Common myeloid progenitor, CD34-positive (primary cell): Measurements from ENCODE around the gene PCDHB15.
"Not testable (repeated sequence)": the region's sequence is repeated elsewhere in the genome, so short reads cannot be mapped to it uniquely, and the experiment has no call there.

ENCODE experiments used
- CTCF ChIA-PET: fragments of 350-600 bp; sonication (Branson Sonifier 250); formaldehyde crosslinking; loops from one replicate; lab custom pipeline; 2021; ENCODE audit warnings: antibody characterized with exemption; lab: Charles Lee
- POLR2A ChIA-PET: fragments of 350-600 bp; sonication (Branson Sonifier 250); formaldehyde crosslinking; loops from one replicate; lab custom pipeline; 2021; ENCODE audit warnings: antibody characterized with exemption; lab: Charles Lee
- DNase-seq, 3 donors: peaks; one replicate each; pipeline versions ENCODE4 v3.0.0 to v3.0.0-alpha.2; 2013
- H3K27ac ChIP-seq, 2 experiments: 1 replicate in 1 of 2; 2 replicates in 1 of 2; pipeline ENCODE4 v1.7.0; 2013; ENCODE audit warnings: inconsistent platforms in 2 of 2, low read length in 2 of 2, mild to moderate bottlenecking in 2 of 2, low read depth in 1 of 2, moderate library complexity in 1 of 2; ENCODE audit not compliant: severe bottlenecking in 2 of 2, insufficient read depth in 1 of 2, poor library complexity in 1 of 2
- H3K27me3 ChIP-seq, 5 experiments: replicated peaks in 2 of 5; 1 replicate in 3 of 5; 2 replicates in 2 of 5; pipeline versions ENCODE4 v1.6.1 to v1.7.0; 2013; ENCODE audit warnings: low read length in 4 of 5, mild to moderate bottlenecking in 2 of 5, moderate library complexity in 2 of 5, inconsistent platforms in 1 of 5; ENCODE audit not compliant: insufficient read depth in 5 of 5, control insufficient read depth in 4 of 5
- H3K36me3 ChIP-seq, 4 experiments: 1 replicate in 2 of 4; 2 replicates in 2 of 4; pipeline versions ENCODE4 v1.6.1 to v1.7.0; 2013; ENCODE audit warnings: low read length in 3 of 4, control low read depth in 1 of 4, mild to moderate bottlenecking in 1 of 4; ENCODE audit not compliant: control insufficient read depth in 4 of 4, insufficient read depth in 4 of 4
- H3K4me1 ChIP-seq, 4 experiments: 1 replicate in 3 of 4; 2 replicates in 1 of 4; pipeline versions ENCODE4 v1.6.1 to v1.7.1; 2013; ENCODE audit warnings: low read length in 3 of 4, mild to moderate bottlenecking in 3 of 4, control low read depth in 1 of 4, inconsistent platforms in 1 of 4, moderate library complexity in 1 of 4; ENCODE audit not compliant: control insufficient read depth in 4 of 4, insufficient read depth in 4 of 4; ENCODE audit errors: control extremely low read depth in 1 of 4
- H3K4me3 ChIP-seq, 7 experiments: 1 replicate in 4 of 7; 2 replicates in 3 of 7; pipeline versions ENCODE4 v1.5.1 to v1.7.0; 2013; ENCODE audit warnings: mild to moderate bottlenecking in 7 of 7, low read length in 6 of 7, moderate library complexity in 6 of 7, inconsistent platforms in 2 of 7, low read depth in 2 of 7, control low read depth in 1 of 7; ENCODE audit not compliant: insufficient read depth in 4 of 7, control insufficient read depth in 1 of 7; ENCODE audit errors: extremely low read depth in 1 of 7
- H3K9me3 ChIP-seq, 5 experiments: 1 replicate in 4 of 5; 2 replicates in 1 of 5; pipeline versions ENCODE4 v1.6.1 to v1.7.1; 2013; ENCODE audit warnings: low read length in 4 of 5, mild to moderate bottlenecking in 2 of 5, inconsistent platforms in 1 of 5, low read depth in 1 of 5, moderate library complexity in 1 of 5; ENCODE audit not compliant: control insufficient read depth in 4 of 5, insufficient read depth in 2 of 5; ENCODE audit errors: control extremely low read depth in 1 of 5
- WGBS: methylation state at CpG from one replicate; pipeline ENCODE4 v1.1.5; 2013; ENCODE audit not compliant: insufficient coverage; 5-methylcytosine and 5-hydroxymethylcytosine counted together

Gene PCDHB15

GRCh38 chr5:141223112-141223783 lies 21.9 kb upstream of the PCDHB15 start, which contains the start of gene PCDHB14:
Gene PCDHB14 (plus strand): TSS chr5:141223343. CDS start chr5:141223506, 163 bp downstream.
- H3K4me3 ChIP-seq = peak within 1 kb of the TSS in 3 of 7 experiments; percentile 3 to 53 (median 29)
- no peak within 1 kb of the TSS for H3K27ac ChIP-seq

GRCh38 chr5:141224844-141225243 lies 20.4 kb upstream of the PCDHB15 start:
- CTCF ChIA-PET, H3K36me3 ChIP-seq, DNase-seq, H3K4me1 ChIP-seq, POLR2A ChIA-PET, H3K4me3 ChIP-seq, H3K27ac ChIP-seq: not testable (repeated sequence)
- H3K9me3 ChIP-seq = peaks cover 8 to 24% (median 14%) of the 10 kb centered on the region in 5 experiments
- H3K27me3 ChIP-seq = peaks cover 4 to 40% (median 14%) of the 10 kb centered on the region in 5 experiments
- 22% methylated on average over 8 of the region's 40 CpGs for WGBS

More at GRCh38 chr5:141223112-141223783, 21.9 kb upstream of the PCDHB15 start, which contains the start of gene PCDHB14:
- CTCF ChIA-PET = interaction anchor here (0.6 to 1.5 kb wide), 8 partner anchors 9 to 343 kb away, joined by 3 to 5 read pairs (median 4); no protein-coding TSS in a partner anchor
- POLR2A ChIA-PET = no interaction called here
- Histone ChIP-seq H3K9me3 (peaks cover 8 to 28% (median 14%) of the 10 kb centered on the region in 5 experiments), H3K4me1 (no peaks in the 10 kb centered on the region), H3K27me3 (peaks cover 4 to 40% (median 15%) of the 10 kb centered on the region in 5 experiments), H3K36me3 (no peaks in the 10 kb centered on the region)
- DNase-seq = peak; percentile 16 to 48 (median 41)
- 22% methylated on average over 12 of the region's 15 CpGs for WGBS

GRCh38 chr5:141225421-141225820 lies 19.8 kb upstream of the PCDHB15 start:
- H3K4me3 ChIP-seq, DNase-seq, H3K4me1 ChIP-seq, H3K27ac ChIP-seq, POLR2A ChIA-PET, H3K36me3 ChIP-seq: not testable (repeated sequence)
- CTCF ChIA-PET = interaction anchor here (0.9 to 1.2 kb wide), 2 partner anchors 9 to 192 kb away, joined by 3 read pairs; partner anchors contain the start of gene PCDHGB7
- Histone ChIP-seq H3K27me3 (peaks cover 4 to 40% (median 14%) of the 10 kb centered on the region in 5 experiments), H3K9me3 (peaks cover 8 to 25% (median 14%) of the 10 kb centered on the region in 5 experiments)
- WGBS = 21% methylated on average over 11 of the region's 30 CpGs

- ChIA-PET CTCF (interaction anchor here (1.0 kb wide), 1 partner anchor 8 kb away, joined by 3 read pairs; no protein-coding TSS in a partner anchor), POLR2A (no interaction called here)
- Histone ChIP-seq H3K27ac (no peak overlapping the region), H3K27me3 (peaks cover 5 to 34% (median 8%) of the 10 kb centered on the region in 5 experiments), H3K4me1 (no peaks in the 10 kb centered on the region), H3K9me3 (peaks cover 7 to 67% (median 26%) of the 10 kb centered on the region in 5 experiments), H3K36me3 (no peaks in the 10 kb centered on the region), H3K4me3 (peak overlapping the region in 1 of 7 experiments; percentile 23)
- DNase-seq = no peak
- WGBS = 3% methylated on average over 12 of the region's 15 CpGs
Observed at GRCh38 chr5:141234109-141234667, 11.0 kb upstream of the PCDHB15 start.

GRCh38 chr5:141235922-141236321 lies 9.3 kb upstream of the PCDHB15 start:
- H3K4me3 ChIP-seq, H3K27ac ChIP-seq, POLR2A ChIA-PET, CTCF ChIA-PET, H3K4me1 ChIP-seq, DNase-seq, H3K36me3 ChIP-seq: not testable (repeated sequence)
- Histone ChIP-seq H3K27me3 (peaks cover 5 to 49% (median 16%) of the 10 kb centered on the region in 5 experiments), H3K9me3 (peaks cover 15 to 77% (median 44%) of the 10 kb centered on the region in 5 experiments)
- 17% methylated on average over 24 of the region's 40 CpGs for WGBS

GRCh38 chr5:141236516-141237313 lies 8.5 kb upstream of the PCDHB15 start:
- Histone ChIP-seq H3K4me3 (no peak overlapping the region), H3K36me3 (no peaks in the 10 kb centered on the region), H3K27me3 (peaks cover 5 to 57% (median 16%) of the 10 kb centered on the region in 5 experiments), H3K9me3 (peaks cover 15 to 85% (median 52%) of the 10 kb centered on the region in 5 experiments), H3K27ac (no peak overlapping the region), H3K4me1 (no peaks in the 10 kb centered on the region)
- DNase-seq = no peak
- WGBS = 17% methylated on average over 29 of the region's 32 CpGs
- ChIA-PET CTCF (no interaction called here), POLR2A (no interaction called here)
